ENCODE measurements around the gene KRT72.

Gene KRT72

DNA sequence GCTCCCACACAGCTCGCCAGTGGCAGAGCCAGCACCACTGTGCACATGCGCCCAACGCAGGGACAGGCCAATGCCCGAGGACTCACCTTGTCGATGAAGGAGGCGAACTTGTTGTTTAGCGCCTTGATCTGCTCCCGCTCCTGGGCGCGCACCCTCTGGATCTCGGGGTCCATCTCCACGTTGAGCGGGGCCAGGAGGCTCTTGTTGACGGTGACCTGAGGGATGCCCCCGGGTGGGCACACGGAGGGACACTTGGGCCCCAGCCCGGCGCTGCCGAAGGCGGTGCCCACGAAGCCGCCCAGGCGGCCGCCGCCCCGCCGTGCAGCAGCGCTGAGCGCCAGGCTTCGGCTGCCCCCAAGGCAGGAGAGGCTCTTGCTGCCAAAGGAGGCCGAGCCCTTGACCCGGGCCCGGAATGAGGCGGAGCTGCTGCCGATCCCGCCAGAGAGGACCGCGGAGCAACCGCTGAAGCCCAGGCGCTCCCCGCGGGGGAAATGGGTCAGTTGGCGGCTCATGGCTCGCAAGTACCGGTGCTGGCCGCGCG is at the start of gene KRT72:
TSS of gene KRT72 (minus strand) at position 523 of the 541 bp plus-strand sequence. CDS start at position 512, 11 bp downstream.
- DNase-seq, result no peak

DNA sequence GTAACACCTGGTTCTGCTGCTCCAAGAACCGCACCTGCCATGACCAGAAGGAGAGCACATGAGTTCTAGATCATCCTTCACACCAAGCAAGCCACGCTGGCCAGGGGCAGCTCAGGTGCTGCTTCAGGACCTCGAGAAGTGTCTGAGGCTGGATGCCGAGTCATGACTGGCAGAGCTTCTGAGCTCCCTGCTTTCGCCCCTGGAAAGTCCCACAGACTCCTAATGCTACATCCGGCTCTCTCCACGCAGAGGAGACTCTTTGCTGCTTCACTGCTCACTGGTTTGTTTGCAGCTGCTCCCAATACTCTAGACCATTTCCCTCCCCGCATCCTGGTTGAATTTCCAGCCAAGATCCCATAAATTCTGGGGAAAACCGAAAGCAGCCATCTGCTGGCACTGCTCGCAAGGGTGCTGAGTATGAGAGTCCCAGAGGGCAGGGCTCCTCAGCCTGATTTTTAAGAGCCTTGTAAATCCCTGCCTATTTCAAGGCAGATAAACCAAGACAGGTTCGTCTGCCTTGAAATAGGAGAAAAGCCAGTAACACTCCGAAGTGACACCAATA is 49.3 kb upstream of the KRT72 start:
- no peak for DNase-seq

DNA sequence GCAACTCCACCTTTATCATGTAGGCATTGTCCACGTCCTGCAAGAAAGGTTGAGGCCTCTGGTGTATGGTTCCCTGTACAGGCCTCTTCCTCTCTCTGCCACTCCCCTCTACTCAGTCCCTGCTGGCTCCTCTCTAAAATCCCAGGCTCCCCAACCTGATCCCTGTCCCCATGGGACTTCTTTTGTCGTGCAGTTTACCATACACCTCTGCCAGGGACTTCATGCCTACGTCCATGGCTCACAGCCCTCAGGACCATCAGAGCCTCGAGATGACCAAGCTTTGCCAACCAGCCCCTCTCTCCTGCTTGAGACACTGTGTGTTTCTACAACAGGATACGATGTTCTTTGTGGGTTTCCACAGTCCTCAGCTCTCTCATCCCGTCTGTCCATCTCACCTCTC is 47.8 kb upstream of the KRT72 start:
- no peak for DNase-seq

DNA sequence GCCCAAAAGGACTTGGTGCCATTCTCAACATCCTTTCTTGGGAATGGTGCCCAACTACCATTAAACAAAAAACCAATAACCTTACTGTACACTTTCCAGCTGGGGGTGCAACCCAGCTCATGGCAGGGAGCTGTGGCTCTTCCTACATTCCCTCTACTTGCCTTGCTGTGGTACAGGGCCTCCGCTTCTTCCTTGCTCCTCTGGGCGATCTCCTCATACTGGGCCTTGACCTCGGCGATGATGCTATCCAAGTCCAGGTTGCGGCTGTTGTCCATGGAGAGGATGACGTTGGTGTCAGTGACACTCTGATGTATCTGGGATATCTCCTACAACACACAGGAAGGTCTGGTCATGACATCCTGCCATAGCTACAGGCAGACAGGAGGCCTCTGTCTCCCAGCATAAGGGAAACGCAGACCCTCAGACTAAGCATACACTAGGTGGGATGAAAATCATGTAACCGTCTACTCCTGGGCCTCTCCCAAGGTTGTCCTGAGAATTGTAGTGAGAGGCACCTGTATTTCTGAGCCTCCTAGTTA is 46.8 kb upstream of the KRT72 start:
- DNase-seq, result no peak

DNA sequence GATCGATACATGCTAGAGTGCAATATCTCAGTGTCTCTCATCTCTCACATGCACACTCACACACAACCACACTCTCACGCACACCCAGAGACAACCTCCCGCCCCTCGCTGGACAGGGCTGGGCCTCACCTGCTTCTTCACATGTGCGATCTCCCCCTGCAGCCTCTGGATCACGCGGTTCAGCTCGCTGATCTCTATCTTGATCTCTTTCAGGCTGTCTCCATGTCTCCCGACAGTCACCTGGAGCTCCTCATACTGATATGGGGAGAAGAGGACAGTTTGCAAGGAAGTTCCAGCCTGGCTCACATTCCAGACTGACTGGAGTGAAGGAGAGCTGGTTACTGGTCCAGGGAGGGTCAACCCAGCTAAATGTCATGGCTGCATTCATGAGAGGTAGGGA is 46.3 kb upstream of the KRT72 start:
- DNase-seq, result no peak

DNA sequence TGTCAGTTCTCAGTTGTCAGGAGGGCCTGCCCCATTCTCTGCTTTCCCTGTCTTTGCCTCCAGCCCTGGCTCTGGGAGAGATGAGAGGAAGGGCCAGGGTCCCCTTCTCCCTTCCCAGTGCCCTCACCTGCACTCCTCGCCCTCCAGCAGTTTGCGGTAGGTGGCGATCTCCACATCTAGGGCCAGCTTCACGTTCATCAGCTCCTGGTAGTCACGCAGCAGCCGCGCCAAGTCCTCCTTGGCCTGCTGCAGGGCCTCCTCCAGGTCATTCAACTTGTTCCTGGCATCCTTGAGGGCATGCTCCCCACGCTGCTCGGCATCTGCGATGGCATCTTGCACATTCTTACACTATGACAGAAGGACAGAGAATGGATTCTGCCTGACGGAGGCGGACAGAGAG is 45.4 kb upstream of the KRT72 start:
- no peak for DNase-seq

DNA sequence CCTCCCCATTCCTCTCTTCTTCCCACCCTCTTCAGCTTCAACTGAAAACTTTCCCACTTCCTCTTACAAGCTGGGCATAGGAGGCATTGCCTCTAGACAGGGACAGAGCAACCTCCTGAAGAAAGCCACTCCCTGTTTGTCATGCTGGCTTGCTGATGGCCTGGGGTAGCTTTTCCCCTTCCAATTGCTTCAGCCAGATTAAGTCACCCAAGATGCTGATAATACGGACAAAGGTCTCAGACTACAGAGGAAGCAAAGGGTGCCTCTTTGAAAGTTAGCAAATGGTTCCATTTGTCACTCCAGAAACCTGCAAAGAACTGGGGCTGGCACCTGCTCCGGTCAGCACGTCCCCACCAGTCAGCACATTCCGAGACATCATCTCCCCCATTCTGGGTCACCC is 44.7 kb upstream of the KRT72 start:
- no peak for DNase-seq

DNA sequence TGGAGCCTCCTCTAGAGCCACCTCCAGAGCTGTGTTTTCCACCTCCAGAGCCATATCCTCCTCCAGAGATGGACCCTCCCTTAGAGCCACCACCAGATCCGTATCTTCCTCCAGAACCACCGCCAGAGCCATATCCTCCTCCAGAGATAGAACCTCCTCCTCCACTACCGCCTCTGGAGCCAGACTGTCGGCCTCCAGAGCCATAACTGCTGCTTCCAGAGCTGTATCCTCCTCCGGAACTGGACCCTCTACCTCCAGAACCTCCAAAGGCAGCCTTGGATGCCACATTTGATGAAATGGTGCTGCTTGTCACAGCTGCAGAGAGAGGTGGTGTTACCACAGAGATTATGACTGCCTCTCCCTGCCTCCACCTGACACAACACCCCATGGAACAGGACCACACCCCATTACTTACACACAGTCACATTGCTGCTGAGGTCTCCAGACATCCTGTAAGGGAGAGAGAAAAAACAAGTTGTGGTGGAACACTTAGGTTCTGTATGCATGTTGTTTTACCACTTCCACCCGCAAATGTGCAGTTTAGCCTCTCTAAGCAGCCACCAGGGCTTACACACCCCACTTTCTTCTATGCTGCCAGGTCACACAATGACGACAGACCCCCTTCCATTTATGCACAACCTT is 44.0 kb upstream of the KRT72 start:
- no peak for DNase-seq

DNA sequence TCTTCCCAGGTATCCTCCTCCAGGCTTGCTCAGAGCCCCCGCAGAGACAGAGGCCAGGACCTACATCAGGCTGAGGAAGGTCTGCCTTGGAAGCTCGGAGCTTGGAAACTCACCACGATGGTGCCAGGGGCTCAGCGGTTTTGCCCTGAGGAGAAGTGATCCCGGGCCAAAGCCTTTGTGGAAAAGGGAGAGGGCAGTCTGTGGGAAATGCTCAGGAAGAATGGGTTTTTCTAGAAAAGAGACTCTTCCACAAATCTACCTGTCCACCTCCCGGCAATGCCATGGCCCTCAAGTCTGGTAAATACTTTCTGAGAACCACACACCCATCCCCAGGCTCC is 42.8 kb upstream of the KRT72 start:
- no peak for DNase-seq

DNA sequence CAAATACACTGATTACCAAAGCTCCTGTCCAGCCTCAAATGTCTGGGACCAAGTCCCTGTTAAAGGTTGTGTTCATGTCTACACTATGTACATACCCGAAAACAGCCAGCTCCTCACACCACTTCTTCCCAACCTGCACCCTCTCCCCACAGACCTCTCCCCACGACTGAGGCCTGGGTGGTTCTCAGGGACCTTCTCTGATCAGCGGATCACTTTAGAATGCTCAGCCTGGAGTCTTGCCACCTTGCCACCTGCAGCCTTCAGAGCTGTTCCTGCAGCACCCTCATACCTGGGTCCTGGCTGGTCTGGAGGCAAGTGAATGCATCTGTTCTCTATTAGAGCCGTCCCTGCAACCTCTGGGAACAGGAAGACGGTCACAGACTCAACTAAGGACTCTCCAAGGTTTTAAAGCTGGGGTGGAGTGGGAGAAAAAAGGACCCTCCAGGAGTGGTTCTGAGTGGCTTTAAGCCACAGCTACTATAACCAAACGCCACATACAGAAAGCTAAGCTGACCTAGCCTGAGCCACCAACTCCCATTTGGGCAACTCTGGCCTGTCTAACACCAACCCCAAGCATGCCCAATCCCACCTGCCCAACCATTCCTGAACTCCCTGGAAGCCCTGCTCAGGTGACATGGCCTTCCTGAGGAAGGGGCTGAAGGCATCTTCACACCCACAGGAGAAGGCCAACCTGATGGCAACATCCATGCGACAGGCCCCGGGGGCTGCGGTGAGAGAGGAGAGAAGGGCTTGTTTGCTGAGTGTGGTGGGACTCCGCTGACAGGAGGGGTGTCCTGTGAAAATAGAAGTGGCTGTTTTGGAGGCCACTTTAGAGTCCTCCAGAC is 42.2 kb upstream of the KRT72 start:
- no peak for DNase-seq

DNA sequence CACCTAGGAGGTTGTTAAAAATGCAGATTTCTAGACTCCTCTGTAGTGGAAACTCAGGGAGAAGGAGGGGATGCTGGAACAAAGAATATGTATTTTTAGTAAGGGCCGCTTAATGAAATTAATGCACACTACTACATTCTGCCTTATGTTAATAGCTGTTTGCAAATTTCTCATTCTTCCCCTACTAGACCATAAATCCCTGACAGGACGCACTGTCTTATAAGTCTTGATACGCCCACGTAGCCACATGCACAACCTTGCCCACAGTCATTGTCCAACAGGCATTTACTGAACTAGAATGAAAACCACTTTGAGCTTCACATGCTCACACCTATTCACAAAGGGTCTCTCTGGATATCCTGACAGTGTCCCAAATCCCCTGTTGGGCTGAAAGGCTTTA is 40.2 kb upstream of the KRT72 start:
- no peak for DNase-seq

DNA sequence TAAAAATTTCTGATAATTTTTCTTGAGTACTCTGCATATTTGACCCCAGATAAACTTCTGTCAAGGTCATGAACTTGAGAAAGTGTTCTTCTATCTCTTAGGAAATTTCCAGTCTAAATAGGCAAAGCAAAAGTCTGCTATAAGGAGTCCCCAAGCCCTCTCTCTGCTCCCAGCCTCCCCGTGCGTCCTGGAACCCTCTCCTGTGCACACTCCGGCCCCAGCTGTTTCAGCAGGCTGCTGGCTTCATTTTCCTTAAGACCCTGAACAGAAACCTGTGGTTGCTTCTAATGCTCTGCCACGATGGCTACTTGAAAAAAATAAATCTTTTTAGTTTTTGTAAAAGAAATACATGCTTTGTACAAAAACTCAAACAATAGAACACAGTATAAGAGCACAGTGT is 36.0 kb upstream of the KRT72 start:
- no peak for DNase-seq

DNA sequence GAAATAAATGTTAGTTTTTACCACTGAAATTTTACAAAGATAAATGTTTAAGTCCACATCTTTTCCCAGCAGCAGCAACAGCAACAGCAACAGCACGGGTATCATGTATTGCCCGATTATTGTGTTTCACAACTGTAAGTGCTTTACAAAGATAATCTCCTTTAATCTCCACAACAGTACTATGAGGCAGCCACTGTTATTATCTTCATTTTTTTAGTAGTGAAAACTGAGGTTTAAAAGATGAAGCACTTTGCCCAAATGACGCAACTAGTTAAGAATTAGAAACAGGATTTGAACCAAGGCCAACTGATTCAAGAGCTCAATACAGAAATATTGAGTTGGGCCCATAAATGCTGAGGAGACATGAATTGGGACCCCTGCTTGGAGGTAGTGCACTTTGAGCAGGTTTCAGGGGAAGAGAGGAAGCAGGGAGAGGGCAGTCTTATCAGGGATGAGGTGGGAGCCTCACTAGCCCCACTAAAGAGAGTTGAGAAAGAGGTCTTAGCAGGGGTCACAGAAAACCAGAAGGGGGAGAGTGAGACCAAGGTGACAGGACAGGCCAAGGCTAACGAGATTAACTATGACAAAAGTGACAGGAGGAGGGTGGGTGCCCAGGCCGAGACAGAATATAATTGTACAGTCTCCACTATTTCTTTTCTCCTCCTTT is 35.5 kb upstream of the KRT72 start:
- no peak for DNase-seq

DNA sequence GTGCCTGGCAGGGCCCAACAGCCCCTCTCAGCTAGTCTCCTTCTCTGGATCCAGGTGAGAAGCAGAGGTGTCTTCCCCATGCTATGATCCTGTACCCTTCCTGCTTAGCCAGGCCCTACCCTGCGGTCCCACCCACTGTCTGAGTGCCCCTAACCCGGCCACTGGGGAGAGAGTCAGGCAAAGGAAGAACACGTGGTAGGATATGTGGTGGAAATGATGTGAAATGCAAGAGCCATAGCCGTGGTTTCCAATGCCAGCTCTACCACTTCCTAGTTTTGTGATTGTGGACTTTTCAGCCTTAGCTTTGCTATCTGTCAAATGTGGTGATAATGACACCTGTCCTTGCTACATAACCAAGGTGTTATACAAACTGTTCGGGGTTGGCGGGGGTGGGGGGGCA is 34.9 kb upstream of the KRT72 start:
- no peak for DNase-seq

DNA sequence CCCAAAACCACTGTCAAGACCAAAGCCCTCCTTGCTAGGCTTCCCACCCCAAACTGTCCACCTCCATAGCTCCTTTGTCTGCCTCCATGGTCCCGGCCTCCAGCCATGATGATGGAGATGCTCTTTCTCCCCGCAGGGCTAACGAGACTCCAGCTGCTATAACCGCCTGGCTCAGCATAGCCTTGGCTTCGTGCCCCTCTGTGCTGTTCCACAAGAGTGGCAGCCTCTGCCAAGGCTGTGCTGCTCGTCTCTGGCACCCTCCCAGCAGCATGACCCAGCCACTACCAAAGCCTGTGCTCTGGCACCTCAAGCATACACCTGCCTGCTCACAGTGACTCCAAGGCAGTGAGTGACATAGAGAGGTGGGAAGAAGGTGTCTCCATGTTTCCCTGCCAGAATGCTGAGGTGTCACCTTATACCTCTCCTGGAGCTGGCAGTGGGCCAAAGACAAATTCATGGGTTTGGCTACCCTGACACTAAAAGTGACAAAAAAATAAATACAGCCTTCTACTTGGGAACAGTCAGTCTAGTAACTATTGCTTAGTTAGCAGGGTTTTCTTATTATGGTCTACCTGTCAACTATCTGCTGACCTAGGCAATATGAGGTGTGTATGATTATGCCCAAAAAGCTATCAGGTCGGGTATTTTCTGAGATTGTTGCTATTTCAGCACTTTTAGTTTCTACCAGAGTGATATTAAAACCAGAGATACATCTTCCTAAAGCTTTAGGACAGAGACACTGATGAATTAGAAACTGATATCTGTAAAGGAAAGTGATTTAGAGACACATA is 33.2 kb upstream of the KRT72 start:
- no peak for DNase-seq

DNA sequence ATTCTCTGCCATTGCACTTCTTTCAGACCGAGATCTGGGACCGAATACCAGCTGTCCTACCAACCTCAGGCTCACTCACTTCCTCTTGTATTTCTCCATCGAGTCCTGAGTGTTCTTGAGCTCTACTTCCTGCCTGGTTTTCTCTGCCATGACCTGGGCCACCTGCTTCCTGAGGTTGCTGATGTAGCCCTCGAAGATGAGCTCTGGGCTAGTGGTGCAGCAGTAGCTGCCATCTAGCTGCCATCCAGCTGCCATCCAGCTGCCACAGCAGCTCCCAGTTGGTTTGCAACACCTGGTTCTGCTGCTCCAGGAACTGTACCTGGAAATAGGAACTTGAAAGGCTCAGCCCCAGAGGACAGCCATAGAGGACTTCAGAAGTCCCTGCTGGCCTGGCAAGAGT is 32.1 kb upstream of the KRT72 start:
- DNase-seq, result no peak

DNA sequence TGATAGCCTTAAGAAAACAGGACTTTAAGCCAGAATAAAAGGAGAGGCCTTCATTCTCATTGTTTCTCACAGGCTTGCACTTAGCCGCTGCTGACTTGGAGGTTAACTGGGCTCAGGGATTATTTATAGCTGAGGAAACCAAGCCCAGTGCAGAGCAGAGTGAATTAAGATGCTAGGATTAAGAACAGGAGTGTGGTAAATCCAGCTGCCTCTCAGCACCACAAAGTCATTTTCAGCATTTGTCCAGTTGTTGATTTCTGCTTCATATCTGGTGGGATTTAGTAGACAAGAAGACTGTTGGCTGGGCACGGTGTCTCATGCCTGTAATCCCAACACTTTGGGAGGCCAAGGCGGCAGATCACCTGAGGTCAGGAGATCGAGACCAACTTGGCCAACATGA is 31.4 kb upstream of the KRT72 start:
- no peak for DNase-seq

DNA sequence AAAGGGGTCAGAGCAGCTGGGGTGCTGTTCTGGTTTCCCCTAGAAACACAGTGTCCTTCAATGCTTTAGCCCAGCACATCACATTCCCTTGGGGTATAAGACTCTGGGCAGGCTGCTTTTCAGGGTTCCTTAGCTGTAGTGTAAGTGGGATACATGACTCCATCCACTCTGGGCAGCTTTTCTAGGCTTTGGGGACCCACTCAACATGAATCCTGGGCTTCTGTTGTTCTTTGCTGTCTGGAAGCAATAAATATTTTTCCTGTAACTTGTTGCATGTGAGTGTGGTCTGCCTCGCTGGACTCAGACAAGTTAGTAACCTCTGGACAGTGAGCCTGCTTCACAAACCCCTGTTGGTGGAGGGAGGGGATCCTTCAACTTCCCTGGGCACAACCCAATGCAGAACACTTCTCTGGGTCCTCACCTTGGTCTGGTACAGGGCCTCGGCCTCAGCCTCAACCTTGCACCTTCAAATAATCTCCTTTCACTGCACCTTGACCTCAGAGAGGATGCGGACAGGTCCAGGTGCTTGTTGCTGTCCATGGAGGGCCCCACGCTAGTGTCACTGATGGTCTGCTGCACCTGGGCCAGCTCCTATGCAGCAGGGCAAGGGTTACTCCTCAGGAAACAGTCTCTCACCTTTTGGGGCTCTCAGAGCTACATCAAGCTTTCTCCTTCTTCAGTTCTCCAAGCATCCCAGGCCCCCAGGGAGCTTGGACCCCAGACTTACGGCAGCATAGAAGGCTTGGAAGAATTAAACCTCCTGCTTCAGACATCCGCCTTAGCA is 30.6 kb upstream of the KRT72 start:
- no peak for DNase-seq

DNA sequence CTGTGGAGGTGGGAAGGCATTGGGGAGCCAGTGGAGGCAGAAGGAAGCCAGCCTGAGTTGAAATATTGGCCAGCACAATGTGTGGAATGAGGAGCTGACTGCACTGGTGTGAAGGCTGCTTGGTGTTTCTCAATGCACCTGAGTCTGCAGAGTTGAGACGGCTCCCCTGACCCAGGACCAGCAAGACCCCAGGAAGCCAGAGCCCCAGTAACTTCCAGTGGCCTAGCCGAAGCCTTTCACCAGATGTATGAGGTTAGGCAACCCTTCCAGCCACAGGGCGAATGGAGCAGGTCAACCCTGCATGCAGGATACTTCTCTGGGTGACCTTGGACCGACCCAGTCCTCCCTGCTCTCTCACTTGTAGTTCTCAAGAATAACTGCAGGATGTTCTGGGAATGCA is 30.0 kb upstream of the KRT72 start:
- no peak for DNase-seq

DNA sequence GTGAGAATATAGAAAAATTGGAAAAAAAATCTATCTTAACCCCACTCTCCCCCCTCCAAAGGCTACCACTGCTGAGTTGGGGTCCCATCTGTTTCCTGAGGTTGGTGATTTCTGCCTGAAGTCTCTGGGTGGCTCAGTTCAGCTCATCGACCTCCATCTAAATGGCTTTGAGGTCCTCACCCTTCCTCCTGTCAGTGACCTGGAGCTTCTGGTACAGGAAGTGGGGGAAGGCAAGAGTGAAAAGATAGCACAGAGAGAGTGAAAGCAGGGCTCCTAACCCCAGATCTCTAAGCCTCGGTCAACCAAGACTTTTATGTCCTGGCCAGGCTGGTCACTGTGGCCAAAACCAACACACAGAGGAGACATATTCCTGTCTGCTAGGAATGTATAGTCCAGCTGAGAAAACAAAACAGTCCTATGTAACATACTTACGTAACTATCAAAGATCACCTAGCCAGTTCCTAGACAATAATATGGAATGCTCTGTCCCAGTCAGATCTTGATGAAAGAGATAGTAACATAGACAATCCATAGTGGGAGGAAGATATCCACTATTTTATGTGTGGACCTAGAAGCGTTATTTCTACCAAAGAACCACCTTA is 29.4 kb upstream of the KRT72 start:
- no peak for DNase-seq

DNA sequence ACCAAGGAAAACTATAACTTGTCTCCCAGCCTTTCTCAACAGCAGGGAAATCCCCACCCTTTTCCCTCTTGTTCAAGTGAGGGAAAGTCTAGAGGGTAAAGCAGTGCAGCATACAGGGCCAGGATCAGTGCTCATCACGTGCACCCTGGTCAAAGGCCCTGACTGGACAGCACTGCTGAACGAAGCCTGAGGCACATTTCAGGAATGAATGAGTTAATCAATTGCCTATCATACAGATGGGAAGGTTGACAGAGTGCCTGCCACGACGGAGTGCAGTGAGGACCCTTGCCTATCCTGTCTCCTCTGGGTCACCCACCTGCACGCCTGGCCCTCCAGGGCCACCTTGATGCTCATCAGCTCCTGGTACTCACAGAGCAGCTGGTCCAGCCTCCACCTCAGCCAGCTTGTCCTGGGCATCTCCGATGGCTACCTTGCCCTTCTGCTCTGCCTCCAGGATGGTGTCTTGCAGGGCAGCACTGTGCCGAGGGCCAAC is 28.8 kb upstream of the KRT72 start:
- DNase-seq, result no peak
